Karpas-422 (cell line): ENCODE results near the gene RABEP1. TPM values are rescaled to one million over a fixed set of nuclear protein-coding genes. Genes with fewer than 3 reads are reported as not detected.

ENCODE experiments used
- total RNA-seq: library from RNA; depleted of rRNA; stranded (reverse); fragments of >200 nt; shearing (Covaris generic); gene quantifications from 2 replicates; pipeline ENCODE4 v1.2.3, GENCODE V29; 2014; ENCODE audit warnings: low replicate concordance; rRNA removed

The RABEP1 gene
- total RNA-seq, 1 experiment from 2014 or later, result 16.2 TPM

Other genes with a start within 250 kb of the RABEP1 start
- gene SLC52A1, start 246.9 kb upstream of the RABEP1 start, total RNA-seq, result not detected in 2 replicates
- gene ZFP3, start 203.8 kb upstream of the RABEP1 start, total RNA-seq, result 0.63 and 0.72 TPM in 2 replicates
- 11.3 and 19.7 TPM in 2 replicates for gene ZNF232, start 170.4 kb upstream of the RABEP1 start, total RNA-seq
- not detected in 2 replicates for gene USP6, start 166.3 kb upstream of the RABEP1 start, total RNA-seq
- 14.5 and 23.0 TPM in 2 replicates for gene ZNF594, start 90.4 kb upstream of the RABEP1 start, total RNA-seq
- 0.67 TPM in 1 of 2 replicates, not detected in the other for gene SCIMP, start 47.4 kb upstream of the RABEP1 start, total RNA-seq
- 113 and 116 TPM in 2 replicates for gene NUP88, start 137.4 kb downstream of the RABEP1 start, total RNA-seq
- gene RPAIN, start 137.9 kb downstream of the RABEP1 start, total RNA-seq, result 53.5 and 67.5 TPM in 2 replicates
- 314 and 361 TPM in 2 replicates for gene C1QBP, start 156.9 kb downstream of the RABEP1 start, total RNA-seq
- gene DHX33, start 186.7 kb downstream of the RABEP1 start, total RNA-seq, result 17.0 and 19.5 TPM in 2 replicates
- 22.2 and 23.8 TPM in 2 replicates for gene DERL2, start 203.9 kb downstream of the RABEP1 start, total RNA-seq
- gene MIS12, start 204.3 kb downstream of the RABEP1 start, total RNA-seq, result 11.3 and 22.5 TPM in 2 replicates